Stimulated activated CD8-positive, alpha-beta memory T cell treated with anti-CD3 and anti-CD28 coated beads, Interleukin-15, amount 100 ng/mL, for 1 hour (primary cell): ENCODE measurements around the gene SNRPA.
"Not testable (repeated sequence)": the region's sequence is repeated elsewhere in the genome, so short reads cannot be mapped to it uniquely, and the experiment has no call there.

Experiments
- DNase-seq: peaks from one replicate; pipeline ENCODE4 v3.0.0-alpha.2; 2020; ENCODE audit warnings: low read depth

Gene SNRPA

DNA sequence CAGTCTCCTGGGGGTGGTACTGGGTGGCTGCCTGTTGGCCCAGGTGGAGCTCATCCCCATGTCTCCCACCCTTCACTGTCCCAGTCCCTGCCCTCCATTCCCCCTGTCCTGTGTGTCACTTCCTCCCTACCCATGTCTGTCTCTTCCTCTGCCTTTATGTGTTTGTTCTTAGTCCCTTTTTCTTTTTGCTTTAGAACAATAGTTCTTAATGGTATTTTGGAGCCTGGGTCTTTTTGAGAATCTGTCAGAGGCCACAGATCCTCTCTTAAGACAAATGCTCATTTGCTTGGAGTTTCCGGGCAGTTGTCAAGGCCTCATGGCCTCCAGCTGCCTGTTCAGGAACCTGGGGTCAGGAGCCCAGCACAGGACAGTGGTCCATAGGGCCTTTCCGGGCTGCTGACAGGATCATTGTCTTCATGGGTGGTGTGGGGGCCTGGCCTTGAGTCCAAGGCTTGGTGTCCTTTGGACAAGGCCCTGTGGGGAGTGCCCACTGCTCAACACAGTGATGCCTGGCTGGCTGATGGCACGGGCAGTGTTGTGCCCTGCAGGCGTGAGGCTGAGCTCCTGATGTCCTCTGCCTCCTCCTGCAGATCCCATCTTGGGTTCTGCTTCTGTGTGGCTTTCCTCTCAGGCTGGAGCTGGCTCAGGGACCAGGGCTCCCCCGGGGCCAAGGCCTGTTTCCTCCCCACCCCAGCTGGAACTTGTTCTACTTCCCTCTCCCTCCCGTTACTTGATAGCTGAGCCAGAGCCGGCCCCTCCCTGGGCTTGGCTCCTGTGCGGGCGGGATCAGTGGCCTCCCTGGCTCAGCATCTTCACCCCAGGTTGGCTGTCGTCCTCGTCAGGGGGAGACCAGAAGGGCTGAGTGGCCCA is 51.5 kb downstream of the SNRPA start:
- no peak for DNase-seq

DNA sequence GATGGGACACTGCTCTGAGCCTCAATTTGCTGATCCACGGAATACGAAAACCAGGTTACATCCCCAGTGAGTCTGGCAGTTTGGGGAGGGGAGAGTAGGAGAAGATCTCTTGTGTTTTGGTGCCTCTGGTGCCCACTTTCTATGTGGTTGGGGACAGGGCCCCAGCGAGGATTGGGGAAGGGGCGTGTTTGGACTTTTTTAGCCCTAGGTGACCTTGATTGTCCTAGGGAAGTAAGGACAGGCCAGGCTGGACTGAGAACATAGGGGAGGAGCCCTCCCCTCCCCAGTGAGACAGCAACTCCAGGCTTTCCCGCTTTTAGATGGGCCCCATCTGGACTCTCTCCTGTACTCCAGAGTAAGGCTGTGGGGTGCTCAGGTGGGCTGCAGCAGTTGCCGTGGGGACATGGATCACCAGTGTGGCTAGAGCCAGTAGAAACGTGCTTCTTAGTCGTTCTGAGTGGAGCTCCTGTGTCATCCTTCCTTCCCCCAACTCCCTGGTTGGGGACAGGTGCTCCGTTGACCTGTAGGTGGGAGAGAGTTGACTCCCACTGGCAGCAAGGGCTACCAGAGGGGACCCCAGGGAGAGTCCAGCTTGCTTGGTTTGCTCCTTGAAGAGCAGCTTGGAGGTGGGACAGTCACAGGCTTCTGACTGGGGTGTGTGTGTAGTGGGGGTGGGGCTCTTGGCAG is 52.3 kb downstream of the SNRPA start:
- no peak for DNase-seq

DNA sequence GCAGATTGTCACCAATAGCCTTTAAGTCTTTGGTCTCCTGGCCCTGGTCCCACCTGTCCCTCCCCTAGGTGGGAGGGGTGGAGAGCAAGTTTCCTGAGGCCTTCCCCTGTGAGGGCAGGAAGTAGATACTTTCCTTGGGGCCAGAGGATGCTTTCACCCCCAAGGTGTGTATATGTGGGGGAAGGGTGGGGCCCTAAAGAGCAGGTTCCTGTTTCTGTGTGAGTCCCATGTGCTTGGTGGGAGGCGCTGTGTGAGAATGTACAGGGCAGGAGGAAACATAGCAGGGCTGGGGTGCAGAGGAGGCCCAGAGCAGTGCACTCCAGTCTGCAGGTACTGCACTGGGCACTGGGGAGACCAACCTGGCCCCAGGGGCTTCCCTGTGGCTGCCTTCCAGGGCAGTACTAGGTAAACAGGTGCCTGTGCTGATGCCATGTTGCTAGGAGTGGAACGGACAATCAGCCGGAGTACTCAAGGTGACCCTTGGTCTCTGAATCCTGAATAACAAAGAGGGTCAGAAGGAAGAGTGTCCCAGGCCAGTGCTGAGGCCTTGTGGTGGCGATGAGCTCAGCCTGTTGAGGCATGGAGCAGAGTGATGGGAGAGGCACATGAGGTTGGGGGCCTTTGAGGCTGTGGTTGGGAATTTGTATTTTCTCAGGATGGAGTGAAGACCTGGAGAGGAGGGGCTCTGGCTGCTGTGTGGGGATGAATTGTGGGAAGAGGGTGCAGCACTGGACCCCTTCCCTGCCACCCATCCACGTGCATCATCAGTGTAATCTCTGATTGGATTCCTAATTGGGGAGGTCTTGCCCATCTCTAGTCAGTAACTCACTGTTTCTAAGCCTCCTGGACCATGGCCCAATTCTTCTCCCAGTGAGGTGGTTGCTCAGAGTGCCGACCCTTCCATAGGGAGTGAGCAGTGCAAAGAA is 53.1 kb downstream of the SNRPA start:
- no peak for DNase-seq

DNA sequence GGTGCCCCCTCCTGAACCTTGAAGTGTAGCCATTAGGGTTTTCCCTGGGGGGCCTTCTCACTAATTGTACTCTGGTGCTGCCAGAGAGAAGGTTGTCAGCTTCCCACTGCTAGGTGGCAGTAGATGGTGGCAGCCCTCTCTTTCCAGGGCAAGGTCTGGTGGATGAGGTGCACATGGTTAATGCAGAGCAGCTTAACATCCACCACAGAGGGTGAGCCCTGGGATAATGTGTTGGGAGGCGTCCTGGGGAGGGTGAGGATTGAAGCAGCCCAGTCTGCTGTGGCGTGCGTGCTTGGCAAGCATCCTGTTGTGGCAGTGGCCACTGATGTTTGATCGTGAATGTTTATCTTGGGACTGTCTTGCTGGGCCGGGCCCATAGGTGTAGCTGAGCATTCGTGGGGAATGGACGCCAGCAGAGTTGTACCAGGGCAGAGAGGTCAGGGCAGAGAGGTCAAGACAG is 53.8 kb downstream of the SNRPA start:
- no peak for DNase-seq

DNA sequence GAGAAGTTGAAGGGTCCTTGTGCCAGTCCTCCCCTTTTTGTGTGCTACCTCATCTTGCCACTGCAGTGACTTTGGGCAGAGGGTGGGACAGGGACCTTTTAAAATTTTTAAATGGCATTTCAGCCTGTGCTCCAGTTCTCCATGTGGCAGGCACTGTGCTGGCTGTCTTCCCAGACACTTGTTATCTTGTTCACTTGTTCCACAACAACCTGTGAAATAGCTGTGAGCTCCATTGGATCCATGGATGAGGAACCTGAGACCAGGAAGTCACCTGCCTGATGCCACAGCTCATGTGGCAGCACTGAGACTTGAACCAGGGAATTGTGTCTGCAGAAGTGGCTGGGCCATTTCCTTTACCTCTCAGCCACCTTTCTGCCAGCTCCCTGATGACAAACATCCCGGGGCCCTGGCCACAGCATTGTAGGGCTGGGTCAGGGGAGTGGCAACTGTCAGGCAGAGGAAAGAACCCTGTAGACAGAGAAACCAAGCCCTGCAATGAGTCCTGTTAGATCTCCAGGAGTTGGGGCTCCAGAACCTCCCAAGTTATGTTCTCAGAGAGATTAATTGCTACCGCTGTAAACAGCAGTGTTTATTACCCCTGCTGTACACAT is 54.4 kb downstream of the SNRPA start:
- no peak for DNase-seq

DNA sequence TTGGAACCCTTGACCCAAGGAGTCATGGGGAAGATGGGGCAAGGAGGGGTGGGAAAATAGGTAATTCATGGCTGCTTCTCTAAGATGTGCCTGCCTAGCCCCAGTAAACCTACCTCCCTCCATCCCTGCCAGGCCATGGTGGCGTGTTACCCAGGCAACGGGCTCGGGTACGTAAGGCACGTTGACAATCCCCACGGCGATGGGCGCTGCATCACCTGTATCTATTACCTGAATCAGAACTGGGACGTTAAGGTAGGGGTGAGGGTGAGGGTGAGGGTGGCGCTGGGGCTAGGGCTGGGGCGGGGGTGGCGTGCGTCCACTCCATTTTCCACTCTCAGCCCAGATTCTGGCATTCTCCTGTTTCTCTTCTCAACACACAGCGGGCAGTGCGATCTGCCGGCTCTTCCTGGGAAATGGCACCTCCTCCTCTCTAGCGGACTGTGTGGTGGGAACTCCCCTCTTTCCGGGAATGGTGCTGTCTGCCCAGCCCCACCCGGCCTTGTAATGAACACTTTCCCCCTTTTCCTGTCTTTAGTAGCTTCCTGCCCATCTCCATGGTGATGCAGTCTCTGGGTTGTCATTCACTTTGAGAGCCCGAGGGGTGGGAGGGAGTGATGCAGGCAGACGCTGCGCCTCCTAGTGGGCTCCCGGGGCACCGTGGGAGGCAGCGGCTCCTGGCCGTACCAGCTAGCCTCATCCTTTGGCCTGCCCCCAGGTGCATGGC is 55.6 kb downstream of the SNRPA start:
- DNase-seq: peak; percentile 53

DNA sequence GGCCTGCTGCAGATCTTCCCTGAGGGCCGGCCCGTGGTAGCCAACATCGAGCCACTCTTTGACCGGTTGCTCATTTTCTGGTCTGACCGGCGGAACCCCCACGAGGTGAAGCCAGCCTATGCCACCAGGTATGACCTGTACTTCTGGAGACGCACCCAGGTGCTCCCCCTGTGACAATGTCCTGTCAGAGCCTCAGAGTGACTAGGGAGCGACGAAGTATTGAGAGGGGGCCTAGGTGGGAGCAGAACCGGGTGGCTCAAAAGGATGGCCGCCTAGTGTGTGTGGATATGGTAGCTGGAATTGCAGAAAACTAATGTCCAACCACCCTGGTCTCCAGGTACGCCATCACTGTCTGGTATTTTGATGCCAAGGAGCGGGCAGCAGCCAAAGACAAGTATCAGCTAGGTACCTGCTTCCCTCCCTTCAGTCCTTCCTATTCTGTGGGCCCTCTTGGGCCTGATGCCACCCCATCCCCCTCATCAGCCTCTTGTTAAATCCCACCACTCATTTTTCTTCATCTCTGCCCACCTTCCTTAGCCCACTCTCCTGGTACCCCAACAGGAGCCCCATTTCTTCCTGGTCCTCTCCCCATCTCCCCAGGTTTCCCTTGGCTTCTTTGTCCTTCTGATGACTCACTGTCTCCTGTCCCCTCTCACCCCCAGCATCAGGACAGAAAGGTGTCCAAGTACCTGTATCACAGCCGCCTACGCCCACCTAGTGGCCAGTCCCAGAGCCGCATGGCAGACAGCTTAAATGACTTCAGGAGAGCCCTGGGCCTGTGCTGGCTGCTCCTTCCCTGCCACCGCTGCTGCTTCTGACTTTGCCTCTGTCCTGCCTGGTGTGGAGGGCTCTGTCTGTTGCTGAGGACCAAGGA is 56.4 kb downstream of the SNRPA start:
- DNase-seq: no peak

DNA sequence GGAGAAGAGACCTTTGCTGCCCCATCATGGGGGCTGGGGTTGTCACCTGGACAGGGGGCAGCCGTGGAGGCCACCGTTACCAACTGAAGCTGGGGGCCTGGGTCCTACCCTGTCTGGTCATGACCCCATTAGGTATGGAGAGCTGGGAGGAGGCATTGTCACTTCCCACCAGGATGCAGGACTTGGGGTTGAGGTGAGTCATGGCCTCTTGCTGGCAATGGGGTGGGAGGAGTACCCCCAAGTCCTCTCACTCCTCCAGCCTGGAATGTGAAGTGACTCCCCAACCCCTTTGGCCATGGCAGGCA is 57.0 kb downstream of the SNRPA start:
- no peak for DNase-seq

DNA sequence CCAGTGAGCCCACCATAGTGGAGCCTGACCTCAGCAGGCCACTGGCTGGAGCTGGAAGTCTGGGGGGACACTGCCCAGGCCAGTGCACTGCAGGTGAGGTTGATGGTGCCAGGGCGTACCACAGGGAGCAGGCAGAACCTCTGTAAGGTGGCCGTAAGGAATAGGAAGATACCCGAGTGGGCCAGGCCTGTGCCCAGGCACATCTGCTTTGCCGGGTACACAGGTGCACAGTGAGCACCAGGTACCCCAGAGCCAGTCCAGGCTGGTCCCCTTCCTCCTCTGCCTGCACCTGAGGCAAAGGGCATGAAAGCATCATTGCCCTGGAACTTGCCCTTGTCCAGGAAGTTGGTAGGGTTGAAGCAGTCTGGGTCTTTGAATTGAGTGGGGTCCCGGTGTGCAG is 57.5 kb downstream of the SNRPA start:
- DNase-seq: no peak

DNA sequence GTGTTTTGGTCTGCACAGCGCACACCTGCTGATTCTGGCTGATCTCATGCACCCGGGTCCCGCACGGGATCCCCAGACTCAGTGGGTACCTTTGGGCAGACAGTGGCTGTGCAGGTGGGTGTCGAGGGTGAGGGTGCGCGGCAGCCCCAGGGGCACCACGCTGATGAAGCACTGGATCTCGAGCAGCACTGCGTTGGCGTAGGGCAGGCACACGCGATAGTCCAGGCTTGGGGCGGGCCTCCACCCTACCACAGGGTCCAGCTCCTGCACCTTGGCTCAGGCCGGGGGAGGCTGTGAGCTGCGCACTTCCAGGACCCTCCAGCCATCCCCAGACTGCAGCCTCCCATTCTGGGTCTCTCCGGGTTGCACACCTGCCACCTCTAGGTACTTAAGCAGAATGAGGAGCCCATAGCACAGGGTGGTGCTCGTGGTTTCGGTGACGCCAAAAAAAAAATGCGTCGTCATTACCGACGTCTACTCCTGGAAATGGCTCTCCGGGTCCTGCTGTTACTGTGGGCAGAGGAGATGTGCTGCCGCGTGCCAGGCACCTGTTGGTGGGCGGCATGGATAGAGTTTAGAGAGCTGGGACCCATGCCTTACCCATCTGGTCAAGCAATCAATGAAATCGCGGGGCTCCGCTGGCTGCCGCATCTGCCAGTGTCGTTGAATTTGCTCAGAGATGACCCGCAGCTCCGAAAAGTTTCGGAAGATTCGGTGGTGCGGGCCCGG is 58.5 kb downstream of the SNRPA start:
- DNase-seq: no peak

DNA sequence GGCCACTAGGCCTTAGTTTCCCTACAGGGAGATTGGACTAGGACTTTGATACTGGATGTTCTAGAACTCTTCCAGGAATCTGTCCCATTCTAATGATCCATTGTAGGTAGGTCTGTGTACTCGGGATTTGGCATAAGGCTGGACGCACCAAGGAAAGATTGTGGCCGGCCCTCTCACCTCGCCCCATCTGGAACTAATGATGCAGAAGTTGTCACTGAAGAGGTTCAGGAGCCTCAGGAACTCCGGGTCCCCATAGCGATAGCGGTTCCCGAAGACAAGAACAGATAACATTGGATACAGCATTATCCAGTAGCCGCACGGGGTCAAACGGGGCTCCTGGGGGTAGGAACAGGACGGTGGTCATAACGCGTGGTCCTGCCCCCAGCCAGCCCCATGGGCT is 59.2 kb downstream of the SNRPA start:
- DNase-seq: no peak

DNA sequence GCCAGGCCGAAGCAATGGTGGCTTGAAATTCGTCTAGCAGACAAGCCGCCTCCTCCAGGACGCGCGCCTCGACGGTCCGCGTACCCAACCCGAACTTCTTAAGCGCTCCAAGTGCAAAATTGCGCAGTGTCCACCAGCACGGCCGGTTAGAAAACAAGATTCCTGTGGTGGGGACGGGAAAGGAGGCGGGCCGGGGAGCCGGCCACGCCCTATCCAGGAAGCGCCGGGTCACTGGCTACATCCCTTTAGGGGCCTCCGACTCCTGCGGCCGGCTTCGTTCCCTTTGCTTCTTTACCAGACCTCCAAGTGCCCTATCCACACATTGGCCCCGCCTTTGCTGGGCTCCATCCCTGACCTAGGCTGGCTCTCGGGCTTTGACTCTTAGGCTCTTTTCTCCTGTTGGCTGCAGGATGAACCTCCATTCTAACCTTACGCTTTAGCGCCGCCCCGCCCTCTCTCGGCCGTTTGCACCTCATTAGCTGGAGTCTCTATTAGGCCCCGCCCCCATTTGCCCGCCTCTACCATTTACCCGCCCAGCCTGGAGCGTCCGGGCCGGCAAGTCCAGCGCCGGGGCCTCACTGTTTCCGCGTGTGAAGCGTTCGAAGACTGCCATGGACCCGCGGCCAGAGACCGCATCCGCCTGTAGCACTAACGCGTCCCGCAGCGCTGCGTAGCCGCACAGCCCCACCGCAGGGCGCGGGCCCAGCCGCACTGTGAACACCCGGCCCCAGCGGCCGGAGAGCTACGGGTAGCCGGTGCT is 59.8 kb downstream of the SNRPA start:
- not testable (repeated sequence) for DNase-seq

DNA sequence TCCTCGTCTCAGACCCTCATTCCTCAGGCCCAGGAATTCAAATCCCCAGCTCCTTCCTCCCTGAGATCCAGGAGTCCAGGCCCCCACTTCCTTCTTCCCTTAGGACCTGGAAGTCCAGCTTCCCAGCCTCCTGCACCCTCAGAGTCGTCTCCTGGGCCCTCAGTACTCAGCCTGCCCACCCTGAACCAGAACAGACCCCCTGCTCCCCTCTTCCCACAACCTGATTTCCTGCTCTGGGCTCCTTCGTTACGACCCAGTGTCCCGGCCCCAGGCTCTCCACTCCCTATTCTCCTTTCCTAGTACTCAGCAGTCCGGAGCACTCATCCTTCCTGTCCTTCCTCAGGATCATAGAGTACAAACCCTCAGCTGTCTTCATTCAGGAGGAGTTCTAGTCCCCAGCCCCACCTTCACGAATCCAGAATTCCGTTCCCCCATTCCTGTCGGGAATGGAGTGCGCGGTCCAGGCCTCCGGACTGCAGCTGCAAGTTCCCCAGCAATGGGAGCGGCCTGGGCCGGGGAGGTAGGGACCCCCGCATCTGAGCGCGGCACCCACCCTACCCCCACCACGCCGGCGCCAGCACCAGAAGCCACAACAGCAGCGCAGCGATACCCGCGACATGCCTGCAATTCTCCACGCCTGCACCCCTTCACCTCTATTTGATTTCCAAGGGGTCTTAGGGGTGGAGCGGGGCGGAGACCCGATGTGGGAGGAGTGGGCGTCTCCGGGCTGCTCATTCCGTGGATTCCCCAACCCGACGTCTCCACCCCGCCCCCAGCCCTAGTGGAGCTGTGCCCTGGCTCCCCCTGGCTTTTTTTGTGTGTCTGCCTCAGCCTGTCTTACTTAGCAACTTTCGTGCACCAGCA is 60.7 kb downstream of the SNRPA start:
- no peak for DNase-seq

DNA sequence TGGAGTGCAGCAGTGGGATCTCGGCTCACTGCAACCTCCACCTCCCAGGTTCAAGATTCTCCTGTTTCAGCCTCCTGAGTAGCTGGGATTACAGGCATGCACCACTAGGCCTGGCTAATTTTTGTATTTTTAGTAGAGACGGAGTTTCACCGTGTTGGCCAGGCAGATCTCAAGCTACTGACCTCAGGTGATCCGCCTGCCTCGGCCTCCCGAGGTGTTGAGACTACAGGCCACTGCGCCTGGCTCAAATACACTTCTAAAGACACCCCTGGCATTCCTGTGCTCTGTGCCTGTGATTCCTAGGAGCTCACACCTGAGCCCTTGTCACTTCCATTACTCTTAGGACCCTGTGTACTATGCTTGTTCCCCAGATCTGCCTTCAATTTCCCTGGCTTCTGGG is 61.6 kb downstream of the SNRPA start:
- not testable (repeated sequence) for DNase-seq

DNA sequence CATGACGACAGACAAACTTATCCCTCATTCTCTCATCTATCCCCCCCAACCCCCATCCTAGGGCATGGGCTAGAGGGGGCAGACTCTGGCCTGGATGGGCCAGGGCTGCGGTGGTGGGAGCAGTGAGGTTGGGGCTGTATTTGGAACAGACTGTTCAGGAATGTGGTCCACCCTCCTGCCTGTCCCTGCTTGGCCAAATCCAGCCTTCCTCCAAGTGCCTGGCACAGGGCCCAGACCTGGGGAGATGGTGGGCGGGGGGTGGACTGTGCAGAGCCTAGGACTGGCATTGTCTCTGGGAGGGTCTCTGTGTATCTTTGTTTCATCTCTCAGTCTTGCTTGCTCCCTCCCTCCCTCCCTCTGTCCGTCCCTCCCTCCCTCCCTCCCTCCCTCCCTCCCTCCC is 62.2 kb downstream of the SNRPA start:
- DNase-seq: no peak
